ENCODE data around the gene BLVRB.
"Not testable (repeated sequence)": the region's sequence is repeated elsewhere in the genome, so short reads cannot be mapped to it uniquely, and the experiment has no call there.

The BLVRB gene

GRCh38 chr19:40421993-40422747, 43.4 kb downstream of the BLVRB start:
- no peak for DNase-seq

GRCh38 chr19:40420766-40421765, 44.5 kb downstream of the BLVRB start:
- DNase-seq = peak; percentile 75

GRCh38 chr19:40420451-40420765, 45.1 kb downstream of the BLVRB start:
- no peak for DNase-seq

GRCh38 chr19:40419780-40420179, 45.8 kb downstream of the BLVRB start:
- no peak for DNase-seq

- DNase-seq = no peak
Observed at GRCh38 chr19:40419066-40419612, 46.4 kb downstream of the BLVRB start.

- DNase-seq = no peak
Observed at GRCh38 chr19:40418040-40418439, 47.5 kb downstream of the BLVRB start.

- no peak for DNase-seq
Observed at GRCh38 chr19:40417643-40417981, 47.9 kb downstream of the BLVRB start.

DNA sequence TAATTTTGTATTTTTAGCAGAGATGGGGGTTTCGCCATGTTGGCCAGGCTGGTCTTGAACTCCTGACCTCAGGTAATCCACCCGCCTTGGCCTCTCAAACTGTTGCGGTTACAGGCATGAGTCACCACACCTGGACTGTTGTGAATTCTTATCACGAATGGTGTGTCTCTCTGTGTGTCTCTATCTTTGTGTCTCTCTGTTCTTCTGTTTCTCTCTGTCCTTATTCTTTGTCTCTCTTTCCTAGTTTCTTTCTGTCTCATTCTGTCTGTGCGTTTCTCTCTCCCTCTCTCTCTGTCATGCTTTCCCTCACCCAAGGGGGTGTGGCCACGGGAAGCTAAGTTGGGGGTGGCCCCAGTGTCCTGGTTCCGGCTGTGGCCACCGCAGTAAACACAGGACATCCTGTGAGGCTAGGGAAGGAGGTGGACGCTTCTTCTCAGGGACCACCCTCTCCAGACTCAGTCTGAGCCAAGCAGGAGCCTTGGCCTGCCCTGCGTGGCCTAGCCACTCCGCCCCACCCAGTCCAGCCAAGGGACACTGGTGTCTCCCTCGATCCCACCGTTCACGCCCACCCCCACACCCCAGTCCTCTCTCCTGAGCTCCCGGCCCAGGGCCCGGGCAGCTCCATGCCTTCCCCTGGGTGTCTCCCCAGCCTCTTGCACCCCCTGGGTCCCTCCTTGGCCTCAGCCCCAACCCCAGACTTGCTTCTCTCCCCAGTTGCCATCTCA, 48.5 kb downstream of the BLVRB start:
- DNase-seq = no peak

DNA sequence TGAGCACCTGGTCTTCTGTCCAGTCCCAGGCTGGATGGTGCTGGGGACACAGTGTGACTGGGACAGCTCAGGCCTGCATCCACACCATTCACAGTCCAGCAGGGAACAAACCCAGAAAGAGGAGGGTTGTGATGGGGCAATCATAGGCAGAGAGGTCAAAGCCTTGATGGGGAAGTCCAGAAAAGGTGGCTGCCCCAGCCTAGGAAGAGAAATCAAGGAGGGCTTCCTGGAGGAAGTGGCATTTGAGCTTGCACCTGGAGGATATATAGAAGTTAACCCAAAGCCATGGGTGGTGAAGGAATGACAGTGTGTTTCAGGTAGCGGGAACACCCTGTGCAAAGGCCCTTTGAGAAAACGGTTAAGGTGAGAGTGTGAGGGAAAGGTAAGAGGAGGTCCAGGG, 49.8 kb downstream of the BLVRB start:
- DNase-seq = no peak

DNA sequence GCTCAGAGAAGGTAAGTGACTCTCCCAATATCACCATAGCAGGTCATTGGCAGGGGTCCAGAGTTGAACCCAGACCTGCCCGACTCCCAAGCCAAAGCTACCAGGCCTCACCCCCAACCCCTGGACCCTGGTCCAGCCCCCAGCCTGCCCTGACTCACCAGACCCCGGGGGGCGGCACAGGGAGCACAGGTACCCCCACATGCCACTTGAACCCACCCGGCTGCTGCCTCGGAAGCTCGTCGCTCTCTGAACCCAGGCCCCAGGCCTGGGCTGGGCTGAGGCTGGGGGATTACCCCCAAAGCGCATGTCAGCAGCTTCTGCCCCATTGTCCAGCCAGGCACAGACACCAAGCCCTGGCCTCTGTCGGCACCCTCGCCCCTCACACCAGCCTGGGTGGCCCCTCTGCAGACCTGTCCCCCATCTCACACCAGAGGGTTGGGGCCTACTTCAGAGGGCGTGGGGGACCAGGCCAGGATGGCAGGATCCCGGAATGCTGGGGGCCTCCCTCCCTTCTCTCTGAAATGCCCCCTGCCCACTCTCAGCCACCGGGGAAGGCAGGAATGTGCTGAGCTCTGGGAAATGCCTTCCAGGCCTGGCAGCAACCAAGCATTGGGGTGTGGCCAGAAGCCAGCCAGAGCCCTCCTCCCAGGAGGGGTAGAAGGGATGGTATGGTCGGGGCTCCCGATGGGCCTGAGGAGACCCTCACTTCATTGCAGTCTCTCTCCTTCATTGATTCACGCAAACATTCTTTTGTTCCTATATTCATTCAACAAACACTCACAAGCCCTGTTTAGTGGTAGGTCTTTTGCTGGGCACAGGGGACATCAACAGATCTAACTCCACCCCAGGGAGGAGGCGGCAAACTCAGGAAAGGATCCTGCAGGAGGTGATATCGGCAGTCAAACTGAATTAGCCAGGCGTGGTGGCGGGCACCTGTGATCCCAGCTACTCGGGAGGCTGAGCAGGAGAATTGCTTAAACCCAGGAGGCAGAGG, 50.7 kb downstream of the BLVRB start:
- no peak for DNase-seq

- DNase-seq = no peak
Observed at GRCh38 chr19:40413291-40413845, 52.2 kb downstream of the BLVRB start, which contains the start of gene PRX. PRX (minus strand) TSS chr19:40413378; CDS start chr19:40407932, 5,446 bp downstream.

- no peak for DNase-seq
Observed at GRCh38 chr19:40412866-40413265, 52.7 kb downstream of the BLVRB start.

DNA sequence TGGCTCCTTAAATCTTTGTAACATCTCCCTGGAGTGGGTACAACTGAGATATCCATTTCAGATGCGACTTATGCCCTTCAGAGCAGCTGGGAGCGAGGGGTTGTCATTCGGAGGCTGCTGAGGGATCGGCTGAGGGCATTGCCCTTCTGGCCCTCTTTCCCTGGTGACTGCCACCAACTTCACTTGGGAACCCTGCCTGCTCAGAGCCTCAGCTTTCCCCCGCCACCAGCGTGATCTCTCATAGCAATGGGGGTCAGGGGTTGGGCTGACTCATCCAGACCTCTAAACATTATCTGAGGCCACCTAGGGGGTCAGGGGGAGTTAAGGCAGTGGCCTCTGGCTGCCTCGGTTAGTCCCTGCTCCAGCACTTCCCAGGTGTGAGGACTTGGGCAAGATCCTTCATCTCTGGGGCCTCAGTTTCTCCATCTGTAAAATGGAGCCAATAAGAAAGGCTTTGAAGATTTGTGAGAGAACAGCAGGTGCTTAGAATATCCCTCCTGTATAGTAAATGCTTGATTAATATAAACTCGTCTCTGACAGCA, 53.5 kb downstream of the BLVRB start:
- DNase-seq = no peak

DNA sequence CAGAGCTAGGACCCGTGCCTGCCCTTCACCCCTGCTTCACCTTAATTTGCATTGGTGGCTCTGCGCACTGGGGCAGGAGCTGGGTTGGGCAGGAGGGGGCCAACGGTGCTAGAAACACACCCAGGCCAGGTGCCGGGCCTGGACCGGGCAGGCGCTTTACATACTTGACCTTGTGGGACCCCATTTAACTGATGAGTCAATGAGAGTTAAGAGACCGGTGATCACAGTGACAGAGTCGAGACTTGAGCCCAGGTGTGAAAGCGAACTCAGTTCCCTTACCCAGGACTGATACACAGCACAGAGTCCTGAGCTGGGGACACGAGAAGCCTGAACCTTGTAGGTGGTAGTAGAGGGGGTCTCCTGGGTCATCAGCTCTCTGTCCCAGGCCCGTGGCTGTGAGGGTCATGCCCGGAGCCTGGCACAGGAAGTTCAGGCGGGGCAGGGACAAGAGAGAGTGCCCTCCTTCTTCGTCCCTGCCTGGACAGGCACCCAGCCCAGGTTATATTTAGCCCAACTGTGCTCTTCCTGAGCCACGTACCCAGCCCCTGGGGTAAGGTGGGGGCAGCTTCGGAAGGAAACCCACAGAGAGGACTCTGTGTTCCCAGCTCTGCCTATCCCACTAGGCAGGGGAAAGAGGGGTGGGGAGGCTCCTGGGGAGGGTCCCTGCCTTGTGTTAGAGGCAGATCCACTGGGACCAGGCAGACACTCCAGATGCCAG, 54.3 kb downstream of the BLVRB start:
- no peak for DNase-seq

GRCh38 chr19:40410030-40410389, 55.5 kb downstream of the BLVRB start:
- no peak for DNase-seq

- DNase-seq = not testable (repeated sequence)
Observed at GRCh38 chr19:40408598-40408925, 57.0 kb downstream of the BLVRB start.

DNA sequence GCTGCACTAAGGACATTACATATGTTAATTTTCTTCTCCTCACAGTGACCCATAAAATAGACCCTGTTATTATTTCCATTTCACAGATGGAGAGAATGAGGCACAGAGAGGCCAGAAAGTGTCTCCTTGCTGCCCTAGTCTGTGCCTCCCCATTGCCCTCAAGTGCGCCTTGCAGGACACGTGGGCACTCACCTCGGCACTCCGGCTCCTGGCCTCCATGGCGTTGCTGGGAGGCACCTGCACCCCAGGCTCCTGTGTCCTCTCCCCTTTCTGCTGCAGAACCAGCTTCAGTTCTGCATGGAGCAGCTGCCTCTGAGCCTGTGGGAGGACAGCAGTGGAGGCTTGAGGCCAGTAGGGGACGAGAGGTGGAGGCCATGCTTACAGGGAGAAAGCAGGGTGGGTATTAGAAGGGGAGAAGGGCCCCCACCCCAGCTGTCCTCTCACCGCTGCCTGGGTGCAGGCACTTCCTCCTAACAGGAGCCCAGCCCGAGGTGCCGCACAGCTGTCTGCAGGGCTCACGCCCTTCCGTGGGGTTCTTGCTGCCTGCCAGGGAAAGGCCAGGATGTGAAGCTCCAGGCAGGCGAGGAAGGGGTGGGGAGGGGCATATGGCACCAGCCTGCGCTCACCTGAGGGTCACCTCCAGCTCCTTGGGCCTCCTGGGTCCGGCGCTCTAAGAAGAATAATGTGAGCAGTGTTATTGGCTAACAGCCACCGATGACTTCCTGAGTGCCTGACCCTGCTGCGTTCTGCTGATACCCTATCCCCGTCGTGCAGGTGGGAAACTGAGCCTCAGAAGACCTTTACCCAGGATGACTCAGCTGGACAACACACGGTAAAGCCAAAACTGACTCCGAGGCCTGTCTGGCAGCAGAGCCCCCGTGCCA, 57.6 kb downstream of the BLVRB start:
- no peak for DNase-seq

- peak; percentile 37 for DNase-seq
Observed at GRCh38 chr19:40403262-40403984, 62.1 kb downstream of the BLVRB start.

DNA sequence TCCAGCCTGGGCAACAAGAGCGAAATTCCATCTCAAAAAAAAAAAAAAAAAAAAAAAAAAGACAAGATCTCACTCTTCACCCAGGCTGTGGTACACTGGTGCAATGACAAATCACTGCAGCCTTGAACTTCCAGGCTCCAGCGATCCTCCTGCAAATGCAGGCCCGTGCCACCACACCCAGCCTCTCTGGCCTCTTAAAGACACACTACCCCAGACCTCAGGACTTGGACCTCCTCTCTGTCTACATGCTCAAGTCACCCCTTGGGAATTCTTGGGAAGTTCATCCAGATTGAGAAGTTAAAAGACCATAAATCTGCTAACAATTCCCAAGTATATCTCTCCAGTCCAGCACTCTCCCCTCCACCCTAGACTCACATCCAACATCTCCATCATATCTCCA, 65.0 kb downstream of the BLVRB start:
- no peak for DNase-seq

Measured in DMS79 treated with DMSO at 0.1 percent for 48 hours (cell line).